HG02571 (cell line): Measurements from ENCODE around the gene KANK3.
A peak's percentile ranks its signal among the peaks of the same experiment; 100 is the strongest.

Source experiments
- ATAC-seq: cut with Tn5 transposase; IDR thresholded peaks from one replicate; pipeline ENCODE4 v1.9.1; 2021; ENCODE audit warnings: mild to moderate bottlenecking, moderate library complexity; ENCODE audit not compliant: unreplicated experiment

Gene KANK3

GRCh38 chr19:8340341-8341096, 2.5 kb downstream of the KANK3 start:
- no peak for ATAC-seq

DNA sequence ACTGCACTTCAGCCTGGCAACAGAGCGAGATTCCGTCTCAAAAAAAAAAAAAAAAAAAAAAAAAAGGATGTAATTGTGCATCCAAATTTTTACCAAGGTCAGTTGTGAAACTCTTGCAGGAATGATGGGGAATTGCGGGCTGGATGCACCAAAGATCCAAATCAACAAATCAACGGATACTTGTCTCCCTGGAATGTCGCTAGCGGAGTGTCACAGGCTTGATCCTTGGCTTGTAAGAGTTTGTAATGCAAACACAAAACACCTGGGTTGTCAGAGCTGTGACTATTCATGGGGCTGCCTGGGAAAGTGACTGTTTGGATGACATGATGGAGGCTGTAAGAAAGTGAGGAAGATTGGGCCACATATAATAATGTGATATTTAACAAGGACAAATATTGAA, 4.2 kb downstream of the KANK3 start:
- no peak for ATAC-seq

DNA sequence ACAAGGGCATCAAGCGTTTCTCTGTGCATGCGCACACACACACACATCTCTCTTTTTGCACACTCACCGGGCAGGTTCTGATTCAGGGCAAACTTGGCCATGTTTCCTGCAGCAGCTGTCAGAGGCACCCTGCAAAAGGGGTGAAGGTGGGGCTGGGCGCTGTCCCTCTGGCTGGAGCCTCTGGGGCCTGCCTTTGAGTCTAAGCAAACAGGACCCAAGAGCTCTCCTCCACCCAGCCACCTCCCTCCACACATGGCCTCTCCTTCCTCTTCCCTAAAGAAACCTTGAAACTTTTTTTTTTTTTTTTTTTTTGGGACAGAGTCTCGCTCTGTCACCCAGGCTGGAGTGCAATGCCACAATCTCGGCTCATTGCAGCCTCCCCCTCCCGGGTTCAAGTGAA, 5.3 kb downstream of the KANK3 start:
- ATAC-seq, result no peak

GRCh38 chr19:8336660-8337059, 6.4 kb downstream of the KANK3 start:
- no peak for ATAC-seq

- ATAC-seq, result no peak
Measured at GRCh38 chr19:8336072-8336569, 6.9 kb downstream of the KANK3 start.

- no peak for ATAC-seq
Measured at GRCh38 chr19:8335343-8336071, 7.6 kb downstream of the KANK3 start.

DNA sequence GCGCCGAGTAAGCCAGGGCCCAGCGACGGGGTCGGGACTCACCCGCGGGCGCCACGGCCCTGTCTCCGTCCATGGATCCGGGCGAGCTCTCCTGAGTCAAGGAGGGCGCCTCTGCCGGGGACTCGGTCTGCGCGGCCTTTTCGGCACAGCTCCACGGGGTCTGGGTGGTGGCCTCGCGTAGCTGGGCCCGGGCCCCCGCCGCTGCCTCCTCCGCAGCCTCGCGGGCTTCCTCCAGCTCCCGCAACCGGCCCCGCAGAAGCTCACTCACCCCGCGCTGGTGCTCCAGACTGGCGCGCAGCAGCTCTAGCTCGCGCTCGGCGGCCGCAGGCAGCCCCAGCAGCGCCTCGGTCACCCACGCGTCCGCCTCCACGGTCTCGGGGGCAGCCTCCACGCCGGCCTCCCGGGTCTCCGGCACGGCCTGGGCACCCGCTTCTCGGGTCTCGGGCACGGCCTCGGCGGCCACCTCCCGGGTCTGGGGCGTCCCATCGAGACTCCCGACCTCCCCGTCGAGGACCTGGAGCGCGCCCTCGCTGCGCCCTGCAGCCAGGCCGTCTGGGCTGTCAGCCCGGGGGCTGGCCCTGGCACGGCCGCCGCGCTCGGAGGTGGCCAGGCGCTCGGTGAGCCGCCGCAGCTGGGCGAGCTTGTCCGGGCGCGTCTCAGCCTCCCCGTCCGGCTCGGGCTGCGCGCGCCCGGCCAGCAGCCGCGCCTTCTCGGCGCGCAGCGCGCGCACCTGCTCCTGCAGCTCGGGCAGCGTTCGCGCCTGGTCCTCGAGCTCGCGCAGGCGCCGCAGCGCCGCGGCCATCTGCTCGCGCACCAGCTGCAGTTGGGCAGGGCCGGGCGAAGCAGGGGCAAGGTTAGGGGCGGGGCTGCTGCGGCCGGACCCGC, 8.4 kb downstream of the KANK3 start:
- no peak for ATAC-seq

DNA sequence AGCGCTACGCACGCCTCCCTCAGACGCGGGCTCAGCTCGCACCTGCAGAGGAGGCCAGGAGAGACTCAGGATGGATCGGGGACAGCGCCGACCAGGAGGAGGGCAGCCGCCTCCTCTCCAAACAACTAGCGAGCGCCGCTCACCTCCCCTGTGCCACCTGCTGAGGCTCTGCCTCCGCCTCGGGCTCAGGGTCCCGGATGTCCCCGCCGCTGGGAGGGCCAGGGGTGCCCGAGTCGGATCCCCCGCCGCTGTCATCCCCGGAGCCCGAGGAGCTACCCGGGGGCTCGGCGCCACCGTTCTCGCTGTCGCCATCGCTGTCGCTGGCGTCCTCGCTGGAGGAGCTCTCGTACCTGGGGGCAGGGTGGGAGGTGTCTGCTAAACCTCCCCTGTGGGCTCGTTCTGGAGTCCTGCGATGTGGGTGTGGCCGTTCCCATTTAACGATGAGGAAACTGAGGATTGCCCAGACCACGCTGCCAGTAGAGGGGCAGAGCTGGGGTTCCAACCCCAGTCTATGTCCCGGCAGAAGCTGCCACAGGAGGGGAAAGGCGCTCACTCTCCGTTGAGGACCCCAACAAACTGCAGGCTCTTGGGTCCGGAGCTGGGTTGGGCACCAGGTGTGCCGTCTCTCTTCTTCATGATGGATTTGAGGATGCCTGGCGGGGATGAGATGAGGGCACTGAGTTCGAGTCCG, 9.2 kb downstream of the KANK3 start:
- no peak for ATAC-seq

GRCh38 chr19:8332976-8333766, 9.9 kb downstream of the KANK3 start:
- ATAC-seq, result no peak

- no peak for ATAC-seq
Measured at GRCh38 chr19:8331263-8331845, 11.7 kb downstream of the KANK3 start.

- ATAC-seq, result no peak
Measured at GRCh38 chr19:8329996-8330395, 13.1 kb downstream of the KANK3 start.

DNA sequence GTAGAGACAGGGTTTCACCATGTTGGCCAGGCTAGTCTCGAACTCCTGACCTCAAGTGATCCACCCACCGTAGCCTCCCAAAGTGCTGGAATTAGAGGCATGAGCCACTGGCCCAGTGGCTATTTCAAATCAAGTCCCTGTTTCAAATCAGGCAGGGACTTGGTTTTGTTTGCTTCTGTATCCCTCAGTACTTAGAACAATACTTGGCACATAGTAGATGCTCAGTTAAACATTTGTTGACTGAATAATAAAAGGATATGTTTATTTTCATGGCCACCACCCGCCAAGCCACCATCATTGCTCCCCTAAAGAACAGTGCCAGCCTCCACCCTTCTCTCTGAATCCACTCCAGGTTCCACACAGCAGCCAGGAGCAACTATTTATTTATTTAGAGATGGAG, 17.6 kb downstream of the KANK3 start:
- ATAC-seq, result no peak

- ATAC-seq, result no peak
Measured at GRCh38 chr19:8324186-8325050, 18.6 kb downstream of the KANK3 start.

DNA sequence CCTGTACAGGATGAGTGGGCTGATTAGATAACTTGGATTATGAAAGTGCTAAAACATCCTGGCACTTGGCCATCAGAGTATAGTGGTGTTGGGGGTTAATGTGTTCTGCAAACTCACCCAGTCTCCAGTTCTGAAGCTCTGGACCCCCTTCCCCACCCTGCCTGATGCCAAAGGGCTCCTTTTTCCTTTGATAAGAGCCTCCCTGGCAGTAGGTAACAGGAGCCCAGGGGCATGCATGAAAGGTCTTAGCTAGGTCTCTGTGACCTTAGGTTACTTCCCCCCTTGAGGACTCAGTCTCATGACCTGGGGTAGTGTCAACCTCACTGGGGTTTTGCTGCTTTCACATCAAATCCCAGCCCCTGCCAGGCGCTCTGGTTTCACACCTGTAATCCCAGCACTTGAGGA, 19.3 kb downstream of the KANK3 start:
- ATAC-seq, result no peak

GRCh38 chr19:8322638-8322997, 20.4 kb downstream of the KANK3 start:
- no peak for ATAC-seq

DNA sequence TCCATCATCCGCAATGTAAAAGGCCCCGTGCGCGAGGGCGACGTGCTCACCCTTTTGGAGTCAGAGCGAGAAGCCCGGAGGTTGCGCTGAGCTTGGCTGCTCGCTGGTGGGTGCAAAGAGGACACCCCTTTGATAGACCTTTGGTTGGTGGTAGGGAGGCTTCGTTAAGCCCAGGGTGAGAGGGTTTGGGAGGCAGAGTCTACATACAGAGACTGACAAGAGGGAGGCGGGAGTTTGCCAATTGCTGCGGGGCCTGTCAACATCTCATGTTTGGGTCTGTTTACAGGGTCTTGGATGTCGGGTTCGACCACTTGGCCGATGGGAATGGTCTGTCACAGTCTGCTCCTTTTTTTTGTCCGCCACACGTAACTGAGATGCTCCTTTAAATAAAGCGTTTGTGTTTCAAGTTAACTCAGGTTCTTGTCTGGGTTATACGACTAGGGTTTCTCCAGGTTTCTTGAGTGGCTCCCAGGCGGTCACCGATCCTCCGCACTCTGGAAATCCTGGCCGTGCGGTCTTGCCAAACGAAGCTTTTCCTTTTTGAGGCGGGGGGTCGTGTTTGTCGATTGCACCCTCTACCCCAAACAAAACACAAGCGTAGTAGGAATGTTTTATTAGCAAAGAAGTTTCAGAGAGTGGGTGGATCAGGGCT, 20.9 kb downstream of the KANK3 start:
- no peak for ATAC-seq

- ATAC-seq, result peak; percentile 86
Measured at GRCh38 chr19:8321067-8321985, 21.7 kb downstream of the KANK3 start, which contains the start of the genes NDUFA7 and RPS28. NDUFA7 (minus strand) TSS chr19:8321375; CDS start chr19:8321358, 17 bp downstream. RPS28 (plus strand) TSS chr19:8321496; CDS start chr19:8321531, 35 bp downstream.
